HG03280 (cell line): Measurements from ENCODE around the gene EFR3B.
"Not testable (repeated sequence)": the region's sequence is repeated elsewhere in the genome, so short reads cannot be mapped to it uniquely, and the experiment has no call there.

Source experiments
- ATAC-seq: cut with Tn5 transposase; IDR thresholded peaks from one replicate; pipeline ENCODE4 v1.9.1; 2021; ENCODE audit warnings: mild to moderate bottlenecking, moderate library complexity; ENCODE audit not compliant: unreplicated experiment

The EFR3B gene

DNA sequence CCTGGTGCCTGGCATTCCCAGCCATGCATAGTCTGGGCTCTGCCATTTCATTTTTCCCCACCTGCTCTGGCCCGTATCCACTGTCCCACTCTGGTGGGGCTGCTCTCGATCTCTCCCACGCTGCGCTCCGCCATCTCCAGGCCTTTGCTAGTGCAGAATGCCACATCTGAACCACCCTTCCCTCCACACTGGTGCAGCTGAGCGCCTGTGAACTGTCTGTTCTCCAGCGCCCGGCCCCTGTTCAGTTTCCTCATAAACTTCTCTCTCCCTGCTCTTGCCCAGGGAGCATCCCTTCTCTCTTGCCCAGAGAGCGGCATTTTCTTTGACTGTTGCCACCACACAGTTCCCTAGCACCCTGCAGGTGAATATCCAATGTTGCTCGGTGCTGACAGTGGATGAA lies 105.0 kb downstream of the EFR3B start:
- no peak for ATAC-seq

DNA sequence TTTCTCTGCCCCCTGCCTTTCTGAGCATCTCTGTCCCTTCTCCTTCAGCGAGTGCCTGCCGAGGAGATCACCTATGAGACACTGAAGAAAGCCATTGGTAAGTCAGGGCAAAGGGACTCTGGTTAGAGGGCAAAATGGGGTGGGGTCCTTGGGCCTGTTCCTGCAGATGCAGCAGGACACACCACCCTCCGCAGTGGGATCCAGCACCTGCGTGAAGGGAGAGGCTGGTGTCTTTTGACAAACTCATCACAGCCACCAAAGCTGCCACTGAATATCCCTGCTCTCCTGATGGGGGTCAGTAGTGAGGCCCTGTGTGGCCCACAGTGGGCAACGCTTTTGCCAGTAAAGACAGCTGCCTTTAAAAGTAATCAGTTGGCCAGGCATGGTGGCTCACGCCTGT lies 107.8 kb downstream of the EFR3B start:
- no peak for ATAC-seq

DNA sequence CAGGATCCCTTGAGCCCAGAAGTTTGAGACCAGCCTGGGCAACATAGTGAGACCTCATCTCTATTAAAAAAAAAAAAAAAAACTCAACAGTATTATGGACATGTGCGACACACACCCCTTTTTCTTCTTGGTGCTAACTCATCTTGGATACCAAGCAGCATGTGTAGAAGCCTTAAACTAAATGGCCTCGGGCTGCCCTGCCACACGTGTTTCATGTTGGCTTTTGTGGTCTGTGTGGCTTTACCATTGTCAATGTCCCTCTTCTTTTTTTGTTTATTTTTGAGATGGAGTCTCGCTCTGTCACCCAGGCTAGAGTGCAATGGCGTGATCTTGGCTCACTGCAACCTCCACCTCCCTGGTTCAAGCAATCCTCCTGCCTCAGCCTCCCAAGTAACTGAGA lies 109.1 kb downstream of the EFR3B start:
- not testable (repeated sequence) for ATAC-seq

DNA sequence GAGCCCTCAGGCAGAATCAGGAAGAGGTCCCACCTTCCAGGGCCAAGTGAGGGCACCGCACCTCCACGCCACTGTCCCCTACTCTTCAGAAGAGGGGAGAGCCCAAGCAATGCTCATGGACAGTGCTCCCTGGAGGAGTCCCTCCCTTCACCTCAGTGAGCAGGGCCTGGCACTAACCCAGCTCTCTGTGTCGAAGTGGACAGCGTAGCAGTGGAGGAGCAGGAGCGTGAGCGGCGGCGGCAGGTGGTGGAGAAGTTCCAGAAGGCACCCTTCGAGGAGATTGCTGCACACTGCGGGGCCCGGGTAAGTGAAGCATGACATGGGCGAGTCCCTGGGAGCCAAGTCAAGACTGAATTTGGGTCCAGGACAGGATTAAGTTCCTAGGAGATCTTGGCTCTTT lies 109.8 kb downstream of the EFR3B start:
- ATAC-seq, result no peak

DNA sequence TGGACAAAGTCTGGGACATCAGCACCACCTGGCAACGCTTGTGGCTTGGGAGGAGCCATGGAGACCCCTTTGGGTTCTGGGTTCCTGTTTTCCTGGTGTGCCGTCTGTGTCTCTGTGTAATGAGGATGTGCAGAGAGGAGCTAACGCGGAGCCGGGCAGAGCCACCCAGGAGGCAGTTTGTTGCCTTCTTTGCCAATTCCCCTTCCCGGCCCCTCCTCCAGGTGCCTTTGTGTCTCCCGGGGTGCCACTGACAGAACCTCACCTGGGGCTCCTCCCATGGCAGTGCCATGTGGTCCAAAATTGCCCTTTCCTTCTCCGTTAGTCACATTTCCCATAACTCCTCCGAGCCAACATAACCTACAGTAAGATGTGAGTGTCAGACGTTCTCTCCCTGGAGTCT lies 113.5 kb downstream of the EFR3B start:
- no peak for ATAC-seq

DNA sequence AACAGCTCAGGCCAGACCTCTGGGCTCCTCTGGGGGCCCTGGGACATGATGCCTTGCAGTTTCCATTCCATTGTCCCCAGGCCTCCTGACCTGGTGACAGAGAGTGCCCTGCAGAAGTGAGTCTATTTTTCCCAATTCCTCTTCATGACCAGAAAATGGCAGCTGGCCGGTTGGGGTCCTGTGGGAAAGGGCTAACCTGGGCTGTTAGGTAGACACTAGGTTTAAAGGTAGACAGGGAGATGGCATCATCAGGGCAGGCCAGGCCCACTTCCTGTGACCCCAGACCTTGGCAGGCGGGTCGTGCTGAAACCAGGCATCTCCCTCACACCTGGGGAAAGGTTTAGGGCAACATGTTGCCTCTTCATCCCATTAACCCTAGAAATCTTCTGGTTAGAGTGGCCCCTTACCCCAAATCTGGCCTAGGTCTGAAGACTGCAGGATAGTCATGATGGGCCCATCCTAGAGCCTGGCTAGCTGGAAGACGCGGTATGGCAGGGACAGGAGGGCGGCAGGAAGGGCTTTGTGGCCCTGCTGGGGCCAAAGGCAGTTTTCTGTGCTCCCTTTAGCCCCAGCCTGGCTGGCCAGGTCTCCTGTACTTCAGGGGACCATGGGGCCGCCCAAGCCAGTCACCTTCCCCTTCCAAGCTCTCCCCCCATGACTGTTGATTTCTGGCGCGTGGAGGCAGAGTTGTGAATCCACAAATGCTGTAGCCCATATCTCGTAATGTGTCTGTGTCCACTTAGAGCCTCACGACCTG lies 116.4 kb downstream of the EFR3B start:
- no peak for ATAC-seq

DNA sequence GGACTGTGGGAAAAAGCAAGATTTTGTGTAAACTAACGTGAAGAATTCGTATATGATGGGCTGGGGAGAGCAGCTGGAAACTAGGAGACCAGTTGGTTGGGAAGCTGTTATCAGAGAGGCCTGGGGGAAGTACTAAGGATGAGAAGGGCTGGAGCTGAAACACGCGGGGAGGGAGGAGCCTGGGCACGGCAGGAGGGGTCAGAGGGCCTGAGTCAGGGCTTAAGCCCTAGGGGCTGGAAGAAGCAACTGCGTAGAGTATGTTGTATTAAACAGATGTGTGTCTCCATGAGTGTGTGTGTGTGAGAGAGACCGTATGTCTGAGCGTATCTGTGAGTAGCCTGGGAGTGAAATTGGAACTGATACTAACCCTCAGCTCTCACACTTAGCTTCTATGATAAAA lies 118.1 kb downstream of the EFR3B start:
- ATAC-seq, result no peak

DNA sequence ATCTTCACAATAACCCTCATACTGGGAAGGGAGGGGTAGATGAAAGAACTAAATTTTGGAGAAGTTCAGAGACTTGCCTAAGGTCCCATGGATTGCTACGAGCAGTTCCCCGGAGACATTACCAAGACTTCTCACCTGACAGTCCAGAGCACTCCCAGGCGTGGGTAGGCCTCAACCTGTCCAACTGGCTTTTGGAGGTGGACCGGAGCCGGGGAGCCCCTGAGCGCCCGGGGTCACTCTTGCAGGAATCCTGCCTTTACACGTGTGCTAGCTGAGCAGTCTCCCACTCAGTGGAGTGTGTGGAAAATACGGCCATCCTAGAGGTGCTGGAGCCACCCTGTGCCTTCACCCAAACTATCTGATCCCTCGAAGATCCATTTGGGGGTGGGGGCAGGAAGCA lies 118.5 kb downstream of the EFR3B start:
- ATAC-seq, result no peak

DNA sequence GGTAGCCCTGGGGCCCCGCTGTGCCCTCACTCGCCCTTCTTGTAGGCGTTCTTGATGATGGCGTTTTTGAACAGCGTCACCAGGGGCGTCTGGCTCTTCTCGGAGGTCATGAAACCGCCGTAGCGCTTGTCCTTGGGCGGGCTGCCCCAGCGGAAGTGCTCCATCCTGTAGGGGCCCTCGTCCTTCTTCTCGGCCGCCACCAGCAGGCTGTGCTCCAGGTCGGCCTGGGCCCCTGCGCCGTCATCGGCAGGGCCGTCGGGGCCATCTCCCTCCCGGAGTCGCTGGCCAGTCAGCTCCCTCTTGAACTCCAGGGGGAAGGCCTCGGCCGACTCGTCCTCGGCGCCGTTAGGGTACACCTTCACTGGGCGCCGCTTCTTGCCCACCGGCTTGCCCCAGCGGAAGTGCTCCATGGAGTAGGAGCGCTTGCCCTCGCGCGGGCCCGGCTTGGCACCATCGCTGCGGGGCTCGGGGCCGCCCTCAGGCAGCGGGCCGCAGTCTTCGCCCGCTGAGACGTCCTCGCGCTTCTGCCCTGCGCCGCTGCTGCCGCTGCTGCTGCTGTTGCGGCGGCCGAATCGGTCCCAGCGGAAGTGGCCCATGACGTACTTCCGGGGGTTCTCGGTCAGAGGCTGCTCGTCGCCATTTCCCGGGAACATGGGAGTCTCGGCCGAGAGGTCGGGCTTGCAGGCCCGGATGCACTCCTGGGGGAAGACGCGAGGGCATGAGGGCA lies 119.3 kb downstream of the EFR3B start:
- no peak for ATAC-seq

DNA sequence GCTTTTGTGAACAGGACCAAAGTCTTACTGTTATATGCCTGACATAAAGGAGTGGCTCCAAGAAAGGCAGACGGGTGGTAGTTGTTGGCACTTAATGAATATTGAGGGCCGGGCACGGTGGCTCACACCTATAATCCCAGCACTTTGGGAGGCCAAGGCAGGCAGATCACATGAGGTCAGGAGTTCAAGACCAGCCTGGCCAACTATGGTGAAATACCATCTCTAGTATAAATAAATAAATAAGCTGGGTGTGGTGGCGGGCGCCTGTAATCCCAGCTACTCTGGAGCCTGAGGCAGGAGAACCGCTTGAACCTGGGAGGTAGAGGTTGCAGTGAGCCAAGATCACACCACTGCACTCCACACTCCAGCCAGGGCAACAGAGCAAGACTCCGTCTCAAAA lies 120.2 kb downstream of the EFR3B start:
- ATAC-seq, result not testable (repeated sequence)

DNA sequence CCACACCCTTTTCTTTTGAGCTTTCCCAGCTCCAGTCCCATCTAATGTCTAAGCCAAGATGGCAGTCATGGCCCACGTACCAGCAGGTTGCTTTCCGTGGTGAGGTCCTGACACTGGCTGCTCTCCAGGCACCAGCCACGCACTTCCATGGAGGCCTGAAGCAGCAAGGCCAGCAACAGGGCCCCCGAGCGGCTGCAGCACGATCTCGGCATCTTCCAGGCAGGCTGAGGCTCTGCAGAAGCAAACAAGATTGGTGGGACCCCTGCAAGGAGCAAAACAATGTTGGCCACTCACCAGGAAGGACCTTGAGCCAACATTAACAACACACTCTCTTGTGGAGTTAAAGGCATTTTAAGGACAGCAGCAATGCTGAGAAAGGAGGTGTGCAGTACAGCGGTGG lies 122.7 kb downstream of the EFR3B start:
- ATAC-seq, result no peak

DNA sequence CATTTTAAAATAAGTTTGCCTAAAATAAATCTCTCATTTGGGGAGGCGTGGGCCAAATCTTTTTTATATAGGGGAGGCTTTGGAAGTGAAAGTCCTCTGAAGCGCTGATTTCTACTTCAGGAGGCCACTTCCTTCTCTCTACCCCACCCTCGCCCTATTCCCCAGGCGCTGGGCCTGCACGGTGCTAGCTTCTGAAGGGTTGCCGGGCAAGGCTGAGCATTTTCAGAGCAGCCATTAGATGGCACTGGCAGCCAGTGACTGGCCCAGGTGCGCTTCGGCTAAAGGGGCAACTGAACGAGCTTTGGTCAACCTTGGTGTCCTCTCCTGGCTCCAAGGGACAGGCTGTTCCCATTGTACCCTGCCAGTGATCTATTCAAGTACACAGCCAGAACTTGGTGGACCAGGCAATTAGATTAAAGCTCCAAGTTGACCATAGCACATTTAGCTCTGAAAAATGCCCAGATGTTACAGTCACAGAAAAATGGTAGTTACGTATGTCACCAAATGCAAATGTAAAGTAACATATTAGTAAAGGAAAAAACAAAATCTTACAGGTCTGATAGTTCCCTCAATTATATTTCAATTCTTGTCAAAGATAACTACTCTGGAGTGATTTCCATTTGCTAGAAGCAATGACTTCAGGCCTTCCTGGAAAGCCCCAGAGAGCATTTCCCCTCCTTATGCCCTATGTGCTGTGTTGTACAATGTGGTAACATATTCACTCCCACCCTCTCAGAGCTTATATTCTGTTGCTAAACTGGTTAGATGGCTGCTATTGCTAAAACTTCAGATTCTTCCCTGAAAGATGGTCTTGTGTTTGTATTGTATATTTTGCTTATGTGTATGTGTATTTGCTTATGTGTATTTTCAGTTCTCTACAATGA lies 124.4 kb downstream of the EFR3B start:
- no peak for ATAC-seq

DNA sequence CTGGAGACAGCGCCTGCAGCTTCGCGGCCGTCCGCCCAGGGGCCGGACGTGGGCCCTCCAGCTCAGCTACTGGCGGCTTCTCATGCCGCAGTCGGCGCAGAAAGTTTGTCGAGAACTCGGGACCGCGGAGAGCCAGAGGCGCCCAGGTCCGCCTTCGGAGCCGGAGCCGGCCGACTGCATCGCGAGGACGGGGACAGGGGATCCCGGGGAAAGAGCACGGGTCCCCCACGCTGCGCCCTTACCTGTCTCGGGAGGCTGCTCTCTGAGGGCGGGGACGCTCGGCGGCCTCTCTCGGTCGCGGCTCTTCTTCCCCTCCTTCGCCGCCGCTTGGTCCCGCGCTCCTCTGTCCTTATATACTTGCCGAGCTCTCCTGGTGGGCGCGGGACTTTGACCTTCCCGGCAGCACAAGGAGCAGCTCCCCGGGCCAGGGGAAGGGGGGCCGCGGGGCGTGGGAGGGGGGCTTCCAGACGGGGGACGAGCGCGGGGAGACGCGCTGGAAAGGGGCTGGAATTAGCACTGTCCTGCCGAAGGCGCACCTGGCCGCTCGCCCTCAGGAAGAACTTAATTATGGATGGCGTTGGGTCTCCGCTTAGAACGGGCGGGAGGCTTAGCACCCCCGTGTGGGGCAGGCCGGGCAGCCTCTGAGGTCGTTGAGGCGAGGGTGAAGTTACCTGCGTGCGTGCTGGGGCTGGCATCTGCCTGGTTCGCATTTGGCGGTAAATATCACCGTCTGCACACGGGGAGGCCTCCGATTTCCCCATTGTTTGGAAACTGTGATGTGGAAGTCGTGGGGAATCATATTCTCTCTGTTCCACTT lies 126.6 kb downstream of the EFR3B start, which contains the start of gene POMC:
TSS of gene POMC (minus strand) at position 325 of the 817 bp plus-strand sequence. CDS start 3,808 bp downstream, outside the sequence.
- no peak for ATAC-seq

DNA sequence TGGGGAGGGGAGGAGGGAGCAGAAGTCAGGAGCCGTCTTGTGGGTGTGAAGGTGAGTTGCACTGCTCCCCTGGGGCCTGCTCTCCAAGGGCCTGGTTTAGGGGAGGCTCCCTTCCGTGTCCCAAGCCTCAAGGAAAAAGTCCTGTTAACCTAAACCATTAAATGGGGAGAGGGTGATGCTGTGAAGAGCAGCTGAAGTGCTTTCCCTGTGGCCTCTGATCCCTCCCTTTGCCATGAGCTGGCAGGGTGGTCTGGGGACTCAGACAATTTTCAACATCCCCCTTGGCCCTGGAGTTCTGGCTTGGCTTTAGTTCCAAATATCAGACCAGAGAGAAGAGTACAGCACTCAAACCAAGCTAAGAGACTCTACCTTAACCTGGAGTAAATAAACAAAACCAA lies 127.2 kb downstream of the EFR3B start:
- no peak for ATAC-seq

DNA sequence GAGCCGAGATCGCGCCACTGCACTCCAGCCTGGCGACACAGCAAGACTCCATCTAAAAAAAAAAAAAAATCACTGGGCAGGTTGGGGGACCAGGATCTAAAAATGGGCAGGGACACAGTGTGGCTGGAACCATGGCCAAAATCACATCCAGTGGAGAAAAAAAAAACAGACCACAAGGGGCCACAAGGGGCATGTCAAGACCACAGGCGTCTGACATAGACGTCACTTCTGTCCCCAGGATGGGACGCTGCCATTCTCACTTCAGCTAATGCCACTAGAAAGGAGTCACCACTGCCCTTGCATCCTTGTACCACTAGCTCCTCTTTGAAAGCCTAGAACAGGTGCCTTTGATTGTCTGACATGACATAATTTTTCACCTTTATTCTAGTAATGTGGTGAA lies 129.0 kb downstream of the EFR3B start:
- ATAC-seq, result no peak

DNA sequence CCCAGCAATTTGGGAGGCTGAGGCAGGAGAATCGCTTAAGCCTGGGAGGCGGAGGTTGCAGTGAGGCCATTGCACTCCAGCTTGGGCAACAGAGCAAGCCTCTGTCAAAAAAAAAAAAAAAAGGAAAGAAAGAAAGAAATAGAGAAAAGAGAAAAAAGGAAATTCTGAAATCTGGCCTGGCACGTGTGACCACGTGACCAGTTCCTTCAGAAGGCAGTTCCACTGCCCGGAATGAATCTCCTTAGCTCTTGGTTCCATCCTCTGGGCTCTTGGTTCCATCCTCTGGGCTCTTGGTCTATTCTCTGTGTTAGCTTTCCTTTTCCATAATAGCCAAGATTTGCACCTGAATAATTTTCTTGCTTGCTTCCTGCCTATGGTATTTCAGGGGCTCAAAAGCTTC lies 131.8 kb downstream of the EFR3B start:
- ATAC-seq, result no peak

DNA sequence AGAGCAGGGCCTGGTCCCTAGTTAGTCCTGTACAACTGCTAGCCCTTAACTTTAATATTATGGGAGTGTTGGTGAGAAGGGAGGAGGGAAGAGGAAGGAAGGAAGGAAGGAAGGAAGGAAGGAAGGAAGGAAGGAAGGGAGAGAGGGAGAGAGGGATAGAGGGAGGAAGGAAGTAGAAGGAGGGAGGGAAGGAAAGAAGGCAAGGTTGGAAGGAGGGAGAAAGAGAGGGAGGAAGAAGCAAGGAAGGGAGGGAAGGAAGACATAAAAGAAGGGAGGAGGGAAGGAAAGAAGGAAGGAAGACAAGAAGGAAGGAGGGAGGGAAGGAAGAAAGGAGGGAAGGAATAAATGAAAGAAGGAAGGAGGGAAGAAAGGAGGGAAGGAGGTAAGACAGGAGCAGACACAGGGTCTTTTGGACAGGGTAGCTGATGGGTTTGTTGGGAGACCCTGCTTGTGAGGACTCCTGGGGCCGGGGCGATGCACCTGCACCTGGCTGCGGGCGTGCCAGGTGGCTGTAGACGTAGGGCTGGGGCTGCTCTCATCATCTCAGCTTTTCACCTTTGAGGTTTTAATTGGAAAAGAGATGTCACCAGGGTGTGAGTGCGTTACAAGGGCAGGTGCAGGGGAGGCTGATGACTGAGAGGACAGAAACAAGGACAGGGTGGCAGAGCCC lies 132.5 kb downstream of the EFR3B start:
- ATAC-seq, result no peak

DNA sequence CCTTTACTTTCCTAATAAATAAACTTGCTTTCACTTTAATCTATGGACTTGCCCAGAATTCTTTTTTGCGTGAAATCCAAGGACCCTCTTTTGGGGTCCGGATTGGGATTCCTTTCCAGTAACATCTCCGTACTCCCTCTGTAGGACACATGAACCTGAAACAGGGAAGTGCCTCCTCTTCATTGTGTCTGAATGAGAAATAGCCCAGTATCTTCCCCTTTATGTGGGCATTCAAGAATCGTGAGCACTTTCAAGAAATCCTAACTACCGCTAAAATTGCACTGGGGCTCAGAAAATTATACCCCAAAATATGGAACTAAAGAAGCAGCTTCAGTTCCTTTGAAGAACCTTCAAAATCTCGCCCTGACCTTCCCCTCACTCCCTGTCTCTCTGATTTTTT lies 134.3 kb downstream of the EFR3B start:
- ATAC-seq, result no peak

DNA sequence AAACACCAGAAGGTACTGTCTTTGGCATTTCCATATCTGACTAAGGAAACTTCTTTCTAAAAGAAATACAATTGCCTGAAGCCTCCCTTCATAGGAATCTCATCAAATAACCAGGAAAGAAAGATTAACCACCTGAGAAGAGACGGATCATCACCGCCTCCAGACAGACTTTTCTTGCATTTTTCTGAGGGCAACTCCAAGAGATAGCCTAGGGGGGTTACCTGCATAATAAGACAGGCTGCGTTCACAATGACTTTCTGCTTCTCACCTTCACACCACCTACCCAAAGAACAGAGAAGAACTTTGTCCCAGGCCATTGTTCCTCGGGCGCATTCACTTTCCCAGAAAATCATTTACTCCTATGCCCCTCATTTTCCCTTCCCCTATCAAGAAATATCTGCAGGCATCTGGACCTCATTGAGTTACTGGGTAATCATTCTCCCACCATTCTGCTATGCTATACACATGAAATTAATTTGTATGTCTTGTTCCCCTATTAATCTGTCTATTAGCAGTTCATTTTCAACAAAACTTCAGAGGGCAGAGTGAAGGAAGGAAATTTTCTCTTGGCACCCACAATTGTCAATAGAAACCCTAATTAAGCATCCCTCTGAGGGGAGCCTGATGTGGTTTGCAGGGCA lies 134.8 kb downstream of the EFR3B start:
- no peak for ATAC-seq

DNA sequence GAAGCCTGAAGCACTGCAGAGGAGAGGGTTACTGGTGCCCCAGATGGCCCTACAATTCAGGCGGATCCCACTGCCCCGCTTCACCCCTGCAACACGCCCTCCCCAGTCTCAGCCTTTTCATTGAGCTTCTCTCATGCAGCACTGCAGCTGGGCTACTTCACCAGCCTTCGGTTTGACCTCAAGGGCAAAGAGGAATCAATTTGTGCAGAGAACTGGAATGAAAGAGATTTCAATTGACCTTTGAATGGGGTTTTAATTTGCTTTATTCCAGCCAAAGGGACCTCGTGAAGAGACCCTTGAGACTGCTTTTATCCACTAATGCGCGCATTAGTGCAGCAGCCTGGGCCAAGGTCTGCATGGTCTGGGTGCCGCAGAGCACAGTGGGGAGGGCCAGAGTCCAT lies 135.3 kb downstream of the EFR3B start:
- no peak for ATAC-seq
